ENCODE results near the gene FGD6.

FGD6 gene

GRCh38 chr12:95085612-95086011, 131.7 kb downstream of the FGD6 start:
- DNase-seq (ENCODE audit: low read depth in 3 of 3) = no peak

- no peak for DNase-seq (ENCODE audit: low read depth in 3 of 3)
These were observed 133.3 kb downstream of the FGD6 start for GRCh38 chr12:95083938-95084337.

- DNase-seq (ENCODE audit: low read depth in 3 of 3) = no peak
These were observed 133.8 kb downstream of the FGD6 start for GRCh38 chr12:95083471-95083870.

- no peak for DNase-seq (ENCODE audit: low read depth in 3 of 3)
These were observed 139.9 kb downstream of the FGD6 start for GRCh38 chr12:95077341-95077740.

- no peak for DNase-seq (ENCODE audit: low read depth in 3 of 3)
These were observed 142.5 kb downstream of the FGD6 start for GRCh38 chr12:95074766-95075165.

- no peak for DNase-seq (ENCODE audit: low read depth in 3 of 3)
These were observed 143.4 kb downstream of the FGD6 start for GRCh38 chr12:95073698-95074520.

GRCh38 chr12:95072900-95073697, 144.2 kb downstream of the FGD6 start, which contains the start of gene NR2C1:
Gene NR2C1, minus strand, starts transcription at chr12:95073618. Its CDS starts 6,234 bp downstream, at chr12:95067384.
- DNase-seq (ENCODE audit: low read depth in 3 of 3) = peak; percentile 78 to 88 (median 87)

- no peak for DNase-seq (ENCODE audit: low read depth in 3 of 3)
These were observed 146.9 kb downstream of the FGD6 start for GRCh38 chr12:95070378-95070777.

- DNase-seq (ENCODE audit: low read depth in 3 of 3) = no peak
These were observed 151.0 kb downstream of the FGD6 start for GRCh38 chr12:95066091-95066855.

- DNase-seq (ENCODE audit: low read depth in 3 of 3) = no peak
These were observed 156.3 kb downstream of the FGD6 start for GRCh38 chr12:95060951-95061350.

- no peak for DNase-seq (ENCODE audit: low read depth in 3 of 3)
These were observed 157.3 kb downstream of the FGD6 start for GRCh38 chr12:95059984-95060383.

GRCh38 chr12:95057424-95057823, 159.8 kb downstream of the FGD6 start:
- no peak for DNase-seq (ENCODE audit: low read depth in 3 of 3)

GRCh38 chr12:95055057-95055456, 162.2 kb downstream of the FGD6 start:
- DNase-seq (ENCODE audit: low read depth in 3 of 3) = no peak

GRCh38 chr12:95054206-95054605, 163.1 kb downstream of the FGD6 start:
- DNase-seq (ENCODE audit: low read depth in 3 of 3) = no peak

- DNase-seq (ENCODE audit: low read depth in 3 of 3) = no peak
These were observed 166.0 kb downstream of the FGD6 start for GRCh38 chr12:95051241-95051640.

GRCh38 chr12:95037906-95038305, 179.4 kb downstream of the FGD6 start:
- no peak for DNase-seq (ENCODE audit: low read depth in 3 of 3)

- DNase-seq (ENCODE audit: low read depth in 3 of 3) = no peak
These were observed 182.5 kb downstream of the FGD6 start for GRCh38 chr12:95034750-95035149.

Data from stimulated activated CD4-positive, alpha-beta T cell treated with anti-CD3 and anti-CD28 coated beads, TNF-alpha, amount 100 ng/mL, for 48 hours (primary cell).